HG02798 (cell line): ENCODE data around the gene DOK5.

Source experiments
- ATAC-seq: cut with Tn5 transposase; IDR thresholded peaks from one replicate; pipeline ENCODE4 v1.9.1; 2021; ENCODE audit warnings: mild to moderate bottlenecking; ENCODE audit not compliant: unreplicated experiment, poor library complexity

Gene DOK5

GRCh38 chr20:54554006-54554405, 78.6 kb downstream of the DOK5 start:
- ATAC-seq, result no peak

- no peak for ATAC-seq
Observed at GRCh38 chr20:54555150-54555549, 79.8 kb downstream of the DOK5 start.

GRCh38 chr20:54556406-54556805, 81.0 kb downstream of the DOK5 start:
- ATAC-seq, result no peak

GRCh38 chr20:54557806-54558590, 82.6 kb downstream of the DOK5 start:
- no peak for ATAC-seq

GRCh38 chr20:54559890-54560289, 84.5 kb downstream of the DOK5 start:
- ATAC-seq, result no peak

GRCh38 chr20:54560357-54560756, 85.0 kb downstream of the DOK5 start:
- ATAC-seq, result no peak

GRCh38 chr20:54565255-54565654, 89.9 kb downstream of the DOK5 start:
- ATAC-seq, result no peak

- ATAC-seq, result no peak
Observed at GRCh38 chr20:54566031-54566688, 90.8 kb downstream of the DOK5 start.

- ATAC-seq, result no peak
Observed at GRCh38 chr20:54570561-54570960, 95.2 kb downstream of the DOK5 start.

- no peak for ATAC-seq
Observed at GRCh38 chr20:54572665-54573435, 97.5 kb downstream of the DOK5 start.

- no peak for ATAC-seq
Observed at GRCh38 chr20:54573838-54574237, 98.4 kb downstream of the DOK5 start.

GRCh38 chr20:54576518-54576917, 101.1 kb downstream of the DOK5 start:
- ATAC-seq, result no peak

- ATAC-seq, result no peak
Observed at GRCh38 chr20:54577637-54578036, 102.2 kb downstream of the DOK5 start.

GRCh38 chr20:54585217-54585616, 109.8 kb downstream of the DOK5 start:
- no peak for ATAC-seq

GRCh38 chr20:54587408-54587807, 112.0 kb downstream of the DOK5 start:
- ATAC-seq, result no peak

- no peak for ATAC-seq
Observed at GRCh38 chr20:54589402-54590030, 114.1 kb downstream of the DOK5 start.

GRCh38 chr20:54590856-54591255, 115.5 kb downstream of the DOK5 start:
- ATAC-seq, result no peak

- ATAC-seq, result no peak
Observed at GRCh38 chr20:54596651-54597050, 121.3 kb downstream of the DOK5 start.

- ATAC-seq, result no peak
Observed at GRCh38 chr20:54598352-54598751, 123.0 kb downstream of the DOK5 start.

- ATAC-seq, result no peak
Observed at GRCh38 chr20:54600634-54601033, 125.2 kb downstream of the DOK5 start.
